Muscle of leg (tissue), 11 donors: Measurements from ENCODE around the gene RUNX1. TPM values are rescaled to one million over a fixed set of nuclear protein-coding genes. Genes with fewer than 3 reads are reported as not detected.
"Not testable (repeated sequence)": the region's sequence is repeated elsewhere in the genome, so short reads cannot be mapped to it uniquely, and the experiment has no call there.

Experiments
- DNase-seq: peaks from one replicate; pipeline ENCODE4 v3.0.0; 2013
- H3K27ac ChIP-seq: one replicate; pipeline ENCODE4 v1.5.1; 2013; ENCODE audit warnings: mild to moderate bottlenecking, low read length, control low read depth
- H3K27me3 ChIP-seq: one replicate; pipeline ENCODE4 v1.6.1; 2013; ENCODE audit warnings: low read length; ENCODE audit not compliant: control insufficient read depth, insufficient read depth
- H3K36me3 ChIP-seq: one replicate; pipeline ENCODE4 v1.6.1; 2013; ENCODE audit warnings: low read length; ENCODE audit not compliant: control insufficient read depth, insufficient read depth
- H3K4me1 ChIP-seq: one replicate; pipeline ENCODE4 v1.6.1; 2013; ENCODE audit warnings: low read length; ENCODE audit not compliant: control insufficient read depth, insufficient read depth
- H3K4me3 ChIP-seq: one replicate; pipeline ENCODE4 v1.5.1; 2013; ENCODE audit warnings: low read length, control low read depth
- H3K9me3 ChIP-seq: replicated peaks from 2 replicates; pipeline ENCODE4 v1.6.1; 2013; ENCODE audit warnings: low read depth, low read length; ENCODE audit not compliant: control insufficient read depth
- WGBS: methylation state at CpG from one replicate; pipeline ENCODE4 v1.1.5; 2013; ENCODE audit warnings: missing lambda C conversion rate; ENCODE audit not compliant: insufficient coverage; 5-methylcytosine and 5-hydroxymethylcytosine counted together
- polyA plus RNA-seq, 8 donors: library from polyadenylated mRNA; unstranded; fragments of 120-200 nt; gene quantifications; one replicate each; pipeline versions ENCODE4 v1.2.1 to v1.2.3, GENCODE V29; 2013; ENCODE audit warnings: inconsistent platforms in 1 of 8, low replicate concordance in 1 of 8; ENCODE audit not compliant: insufficient read length in 8 of 8, insufficient read depth in 1 of 8
- total RNA-seq: library from RNA; stranded (reverse); fragments of 120-200 nt; gene quantifications from one replicate; pipeline ENCODE4 v1.2.4, GENCODE V29; 2013

Gene RUNX1
- total and polyA plus RNA-seq, 9 donors, result 3.6 to 8.8 (median 5.0) TPM

GRCh38 chr21:34812504-34813265, 236.4 kb downstream of the RUNX1 start:
- Histone ChIP-seq H3K4me1 (peaks cover 3% of the 10 kb centered on the region), H3K27ac (no peak overlapping the region), H3K27me3 (no peaks in the 10 kb centered on the region), H3K9me3 (no peaks in the 10 kb centered on the region), H3K4me3 (no peak overlapping the region), H3K36me3 (peaks cover under 1% of the 10 kb centered on the region)
- 100% methylated on average over 1 of the region's 7 CpGs for WGBS
- no peak for DNase-seq

GRCh38 chr21:34811368-34811767, 237.7 kb downstream of the RUNX1 start:
- 62% methylated on average over 3 of the region's 4 CpGs for WGBS
- peaks cover 7% of the 10 kb centered on the region for H3K9me3 ChIP-seq
- H3K4me1 ChIP-seq, result no peaks in the 10 kb centered on the region
- H3K36me3 ChIP-seq, result peaks cover 3% of the 10 kb centered on the region
- no peak for DNase-seq
- H3K27me3 ChIP-seq, result no peaks in the 10 kb centered on the region
- H3K4me3 ChIP-seq, result no peak overlapping the region
- H3K27ac ChIP-seq, result no peak overlapping the region

GRCh38 chr21:34810786-34811185, 238.3 kb downstream of the RUNX1 start:
- Histone ChIP-seq H3K4me1 (no peaks in the 10 kb centered on the region), H3K36me3 (peaks cover 3% of the 10 kb centered on the region), H3K27ac (no peak overlapping the region), H3K27me3 (no peaks in the 10 kb centered on the region), H3K9me3 (peaks cover 9% of the 10 kb centered on the region), H3K4me3 (no peak overlapping the region)
- 68% methylated on average over 6 of the region's 6 CpGs for WGBS
- DNase-seq, result no peak

DNA sequence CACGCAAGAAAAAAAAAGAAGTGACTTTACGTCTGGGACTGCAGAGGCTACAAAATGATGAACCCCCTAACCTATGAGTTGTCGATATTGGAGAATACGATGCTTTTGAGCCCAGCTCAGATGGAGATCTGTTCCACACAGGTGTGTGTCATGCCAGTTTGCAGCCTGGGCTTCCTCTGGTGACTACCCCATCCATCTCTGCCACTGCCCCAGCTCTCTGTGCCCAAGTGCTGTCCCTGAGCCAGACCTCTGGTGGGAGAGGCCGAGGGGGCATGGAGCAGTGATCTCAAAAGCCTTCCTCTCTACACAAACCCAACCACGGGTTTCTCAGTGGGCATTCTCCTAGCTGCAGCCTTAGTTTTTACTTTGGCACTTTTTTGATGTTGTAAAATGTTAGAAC, 239.3 kb downstream of the RUNX1 start:
- no peak overlapping the region for H3K4me3 ChIP-seq
- DNase-seq, result no peak
- H3K9me3 ChIP-seq, result peaks cover 9% of the 10 kb centered on the region
- 89% methylated on average over 5 of the region's 6 CpGs for WGBS
- no peaks in the 10 kb centered on the region for H3K4me1 ChIP-seq
- H3K27ac ChIP-seq, result no peak overlapping the region
- H3K27me3 ChIP-seq, result no peaks in the 10 kb centered on the region
- H3K36me3 ChIP-seq, result peaks cover 3% of the 10 kb centered on the region

DNA sequence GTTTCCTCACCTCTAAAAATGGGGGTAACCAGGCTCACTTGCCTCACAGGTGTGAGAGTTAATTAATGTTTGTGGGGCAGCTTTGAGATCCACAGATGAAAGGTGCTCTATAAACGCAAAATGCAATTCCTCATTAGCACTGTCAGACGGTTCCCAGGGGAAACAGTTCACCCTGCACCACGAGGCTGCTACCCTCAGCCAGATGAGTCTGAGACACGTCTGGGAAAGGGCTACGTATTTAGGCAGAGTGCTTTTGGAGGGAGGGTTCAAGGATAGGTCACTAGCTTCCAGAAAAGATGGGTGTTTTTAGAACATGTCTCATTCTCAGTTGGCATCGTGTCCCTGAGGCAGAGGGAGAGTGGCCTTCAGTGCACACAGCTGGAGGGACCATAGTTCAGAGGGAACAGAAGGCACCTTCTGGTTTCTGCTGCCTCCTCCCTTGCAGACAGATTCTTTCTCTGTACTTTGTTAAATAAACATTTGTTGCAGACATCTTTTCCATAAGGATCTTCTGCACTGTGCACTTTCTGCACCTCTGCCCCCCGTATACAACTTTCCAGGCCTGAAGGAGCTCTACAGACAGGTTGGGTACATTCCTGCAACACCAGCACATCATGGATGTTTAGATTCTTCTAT, 240.4 kb downstream of the RUNX1 start:
- Histone ChIP-seq H3K9me3 (peaks cover 9% of the 10 kb centered on the region), H3K27ac (no peak overlapping the region), H3K27me3 (no peaks in the 10 kb centered on the region), H3K4me1 (no peaks in the 10 kb centered on the region), H3K36me3 (peaks cover 3% of the 10 kb centered on the region), H3K4me3 (no peak overlapping the region)
- DNase-seq, result no peak
- 48% methylated on average over 7 of the region's 7 CpGs for WGBS

- 75% methylated on average over 13 of the region's 15 CpGs for WGBS
- H3K4me1 ChIP-seq, result no peaks in the 10 kb centered on the region
- peaks cover 9% of the 10 kb centered on the region for H3K9me3 ChIP-seq
- H3K27ac ChIP-seq, result no peak overlapping the region
- H3K36me3 ChIP-seq, result peaks cover 3% of the 10 kb centered on the region
- no peaks in the 10 kb centered on the region for H3K27me3 ChIP-seq
- no peak overlapping the region for H3K4me3 ChIP-seq
- no peak for DNase-seq
These were observed 241.1 kb downstream of the RUNX1 start for GRCh38 chr21:34807881-34808568.

- no peak overlapping the region for H3K27ac ChIP-seq
- WGBS, result no CpG with 5 or more reads among the region's 7 CpGs
These were observed 241.8 kb downstream of the RUNX1 start for GRCh38 chr21:34807146-34807880.

GRCh38 chr21:34806423-34806822, 242.7 kb downstream of the RUNX1 start:
- WGBS, result 100% methylated on average over 1 of the region's 3 CpGs
- Histone ChIP-seq H3K27me3 (no peaks in the 10 kb centered on the region), H3K4me1 (peaks cover 5% of the 10 kb centered on the region), H3K27ac (no peak overlapping the region), H3K9me3 (peaks cover 9% of the 10 kb centered on the region), H3K4me3 (no peak overlapping the region), H3K36me3 (peaks cover 3% of the 10 kb centered on the region)
- DNase-seq, result no peak

More at GRCh38 chr21:34807146-34807880, 241.8 kb downstream of the RUNX1 start:
- H3K4me3 ChIP-seq, result no peak overlapping the region
- peaks cover 9% of the 10 kb centered on the region for H3K9me3 ChIP-seq
- no peaks in the 10 kb centered on the region for H3K27me3 ChIP-seq
- no peak for DNase-seq
- peaks cover 3% of the 10 kb centered on the region for H3K36me3 ChIP-seq
- peaks cover 3% of the 10 kb centered on the region for H3K4me1 ChIP-seq

- Histone ChIP-seq H3K27ac (no peak overlapping the region), H3K4me1 (peaks cover 5% of the 10 kb centered on the region)
These were observed 243.9 kb downstream of the RUNX1 start for GRCh38 chr21:34805157-34805556.

GRCh38 chr21:34804584-34804983, 244.5 kb downstream of the RUNX1 start:
- H3K36me3 ChIP-seq, H3K4me1 ChIP-seq, H3K27me3 ChIP-seq, H3K4me3 ChIP-seq, DNase-seq, H3K9me3 ChIP-seq, H3K27ac ChIP-seq: not testable (repeated sequence)
- WGBS, result no CpG with 5 or more reads among the region's 7 CpGs

More at GRCh38 chr21:34805157-34805556, 243.9 kb downstream of the RUNX1 start:
- Histone ChIP-seq H3K4me3 (no peak overlapping the region), H3K27me3 (no peaks in the 10 kb centered on the region), H3K9me3 (peaks cover 9% of the 10 kb centered on the region), H3K36me3 (peaks cover 3% of the 10 kb centered on the region)
- DNase-seq, result no peak
